ENCODE data around the gene BORA.

BORA gene

GRCh38 chr13:72727417-72728289 is at the start of gene BORA, which contains the start of gene MZT1:
Gene BORA, plus strand, starts transcription at chr13:72727923. Its CDS starts 1,018 bp downstream, at chr13:72728941.
Gene MZT1, minus strand, starts transcription at chr13:72727629. Its CDS starts 27 bp downstream, at chr13:72727602.
- peak; percentile 98 for DNase-seq (ENCODE audit: low read depth)

GRCh38 chr13:72678312-72678711 is 49.4 kb upstream of the BORA start:
- DNase-seq (ENCODE audit: low read depth), result no peak

DNA sequence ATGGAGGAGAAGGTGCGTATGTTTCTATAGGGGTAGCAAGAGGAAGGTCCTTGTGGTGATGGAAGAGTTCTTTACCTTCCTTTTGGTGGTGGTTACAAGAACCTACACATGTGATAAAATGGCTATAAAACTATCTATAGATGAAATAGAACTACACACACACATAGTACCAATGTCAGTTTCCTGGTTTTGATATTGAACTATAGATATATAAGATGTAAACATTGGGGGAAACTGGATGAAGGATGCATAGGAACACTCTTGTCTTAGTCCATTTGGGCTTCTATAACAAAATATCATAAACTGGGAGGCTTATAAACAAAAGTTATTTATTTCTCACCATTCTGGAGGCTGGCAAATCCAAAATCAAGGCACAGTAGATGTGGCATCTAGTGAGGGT is 47.4 kb upstream of the BORA start:
- DNase-seq (ENCODE audit: low read depth), result no peak

GRCh38 chr13:72686766-72687165 is 41.0 kb upstream of the BORA start:
- no peak for DNase-seq (ENCODE audit: low read depth)

DNA sequence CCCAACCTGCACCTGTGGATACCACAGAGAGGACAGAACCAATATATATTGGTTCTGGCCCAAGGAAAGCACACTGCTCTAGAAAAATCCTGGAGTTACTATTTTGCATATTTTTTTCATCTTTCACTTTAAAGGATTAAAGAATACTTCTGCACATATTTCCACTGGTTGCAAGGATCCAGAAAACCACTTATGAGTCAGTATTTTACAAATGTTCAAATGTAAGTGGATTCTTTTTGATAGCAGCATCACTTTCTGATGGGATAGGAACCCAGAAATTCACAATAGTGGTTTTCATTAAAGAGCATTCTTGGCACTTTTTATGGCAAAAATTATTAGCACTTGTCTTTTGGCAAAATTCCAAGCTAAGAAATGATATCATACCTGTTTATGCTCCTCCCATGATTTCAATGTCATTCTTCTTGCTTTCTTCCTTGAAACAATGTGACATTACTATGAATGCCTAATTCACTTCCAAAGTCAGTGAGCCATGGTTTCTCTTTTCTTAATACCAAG is 38.5 kb upstream of the BORA start:
- DNase-seq (ENCODE audit: low read depth), result no peak

DNA sequence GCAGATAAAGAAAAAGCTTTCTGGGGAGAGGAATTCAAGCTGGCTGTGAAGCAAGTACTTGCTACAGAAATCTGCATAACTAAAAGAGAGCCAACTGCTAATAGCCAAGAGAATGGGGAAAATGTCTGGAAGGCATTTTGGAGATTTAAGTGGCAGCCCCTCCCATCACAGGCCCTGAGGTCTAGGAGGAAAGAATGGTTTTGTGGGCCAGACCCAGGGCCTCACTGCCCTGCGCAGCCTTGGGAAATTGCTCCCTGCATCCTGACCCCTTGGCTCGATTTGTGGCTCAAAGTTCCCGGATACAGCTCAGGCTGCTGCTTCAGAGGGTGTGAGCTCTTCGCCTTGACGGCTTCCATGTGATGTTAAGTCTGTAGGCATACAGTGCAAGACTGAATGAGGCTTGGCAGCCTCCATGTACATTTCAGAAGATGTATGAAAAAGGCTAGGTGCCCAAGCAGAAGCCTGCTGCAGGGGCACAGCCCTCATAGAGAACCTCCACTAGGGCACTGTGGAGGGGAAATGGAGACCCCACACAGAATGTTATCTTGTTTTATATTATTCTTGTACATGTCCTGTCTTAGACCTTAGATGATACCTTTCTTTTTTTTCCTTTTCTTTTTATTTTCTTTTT is 34.7 kb upstream of the BORA start:
- no peak for DNase-seq (ENCODE audit: low read depth)

DNA sequence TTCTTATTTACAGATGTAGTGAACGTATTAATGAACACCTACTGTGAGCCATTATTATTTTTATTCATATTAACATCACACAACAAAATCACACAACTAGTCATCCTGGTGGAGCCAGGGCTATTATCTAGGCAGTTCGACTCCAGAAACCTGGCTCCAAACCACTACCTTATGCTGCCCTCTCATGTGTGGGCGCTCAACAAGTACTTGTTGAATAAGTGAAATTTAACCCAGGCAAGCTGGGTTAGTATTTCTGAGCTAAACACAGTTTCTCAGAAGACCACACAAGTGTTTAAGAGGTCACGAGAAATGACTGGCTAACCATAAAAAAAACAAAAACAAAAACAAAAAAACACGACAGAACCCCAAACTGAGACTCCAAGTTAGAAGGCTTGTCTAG is 33.9 kb upstream of the BORA start:
- no peak for DNase-seq (ENCODE audit: low read depth)

DNA sequence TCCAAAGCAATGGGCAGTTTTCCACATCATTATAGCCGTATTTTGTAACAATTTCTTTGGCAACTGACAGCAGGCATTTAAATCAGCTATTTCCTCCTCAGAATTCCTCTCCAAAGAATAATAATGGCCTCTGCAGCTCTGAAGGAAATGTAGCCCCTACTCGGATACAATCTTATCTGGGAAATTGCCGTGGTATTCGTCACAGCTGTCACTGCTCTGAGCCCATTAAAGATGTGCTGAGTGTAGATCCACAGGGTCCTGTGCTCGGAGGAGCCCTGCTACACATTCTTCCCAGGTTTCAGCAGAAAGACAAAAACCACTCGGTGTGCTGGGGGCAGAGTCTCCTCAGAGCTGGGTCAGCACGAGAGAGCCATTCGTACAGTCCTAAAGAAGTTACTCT is 33.4 kb upstream of the BORA start:
- no peak for DNase-seq (ENCODE audit: low read depth)

DNA sequence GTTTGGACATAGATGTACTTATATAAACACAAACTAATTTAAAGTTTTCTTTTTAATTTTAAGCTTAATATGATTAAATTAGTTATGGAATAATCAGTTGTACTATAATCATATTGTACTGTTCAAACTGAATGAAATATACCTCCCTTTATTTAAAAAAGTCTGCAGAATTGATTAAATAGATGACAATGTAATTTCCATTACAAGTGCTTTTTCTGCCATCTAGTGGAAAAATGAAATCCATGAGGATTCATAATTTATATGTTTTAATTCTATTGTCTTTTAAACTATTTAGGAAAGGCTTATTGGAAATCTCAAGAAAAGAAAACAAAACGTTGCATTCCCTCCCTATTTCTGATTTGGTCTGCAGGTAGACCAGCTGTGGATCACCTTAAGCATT is 31.1 kb upstream of the BORA start:
- DNase-seq (ENCODE audit: low read depth), result peak; percentile 59

- DNase-seq (ENCODE audit: low read depth), result no peak
Observed at GRCh38 chr13:72698164-72698563, 29.6 kb upstream of the BORA start.

DNA sequence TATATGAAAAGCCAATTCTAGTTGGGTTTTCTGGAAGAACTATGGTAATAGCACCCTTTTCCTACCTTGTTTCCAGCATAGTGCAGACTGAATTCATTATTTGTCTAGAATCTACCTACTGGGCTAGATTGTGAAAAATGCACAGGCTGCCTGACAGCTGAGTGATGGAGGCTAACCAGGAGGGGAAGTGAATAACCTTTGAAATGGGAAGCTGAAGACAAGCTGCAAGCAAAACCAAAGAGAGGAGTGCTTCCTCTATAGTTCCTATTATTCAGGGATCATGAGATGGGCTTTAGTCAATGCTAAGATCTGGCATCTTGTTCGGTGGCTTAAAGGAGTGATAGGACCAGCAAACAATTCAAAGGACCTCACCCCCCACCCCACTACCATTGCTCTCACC is 27.2 kb upstream of the BORA start:
- no peak for DNase-seq (ENCODE audit: low read depth)

DNA sequence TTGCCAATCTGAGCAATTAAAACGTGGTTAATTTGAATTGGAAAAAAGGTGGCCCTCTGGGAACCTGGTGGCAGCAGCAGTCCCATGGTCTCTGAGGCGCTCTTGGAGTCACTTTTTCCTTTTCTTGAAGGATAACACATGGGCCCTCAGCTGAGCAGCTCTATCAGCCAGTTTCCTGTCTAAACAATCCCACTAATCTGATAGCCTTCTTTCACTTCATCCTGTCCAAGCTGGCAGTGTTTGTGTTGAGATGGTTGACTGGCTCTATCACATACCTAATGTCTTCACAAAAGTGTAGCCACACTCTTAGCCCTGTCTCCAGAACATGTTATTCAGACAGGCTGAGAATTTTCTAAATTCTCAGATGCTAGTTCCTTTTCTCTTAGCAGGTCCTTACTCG is 10.9 kb upstream of the BORA start:
- no peak for DNase-seq (ENCODE audit: low read depth)

DNA sequence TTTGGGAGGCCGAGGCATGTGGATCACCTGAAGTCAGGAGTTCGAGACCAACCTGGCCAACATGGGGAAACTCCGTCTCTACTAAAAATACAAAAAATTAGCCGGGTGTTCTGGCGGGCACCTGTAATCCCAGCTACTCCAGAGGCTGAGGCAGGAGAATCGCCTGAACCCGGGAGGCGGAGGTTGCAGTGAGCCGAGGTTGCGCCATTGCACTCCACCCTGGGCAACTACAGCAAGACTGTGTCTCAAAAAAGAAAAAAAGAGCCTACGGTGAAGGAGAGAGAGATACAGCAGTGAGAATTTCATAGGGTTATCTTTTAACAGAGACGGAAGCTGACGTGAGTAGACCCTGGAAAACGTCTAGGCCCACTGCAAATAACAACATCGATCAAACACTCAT is 1.5 kb upstream of the BORA start:
- DNase-seq (ENCODE audit: low read depth), result peak; percentile 1

- DNase-seq (ENCODE audit: low read depth), result peak; percentile 62
Observed at GRCh38 chr13:72726726-72727416, 852 bp upstream of the BORA start.

DNA sequence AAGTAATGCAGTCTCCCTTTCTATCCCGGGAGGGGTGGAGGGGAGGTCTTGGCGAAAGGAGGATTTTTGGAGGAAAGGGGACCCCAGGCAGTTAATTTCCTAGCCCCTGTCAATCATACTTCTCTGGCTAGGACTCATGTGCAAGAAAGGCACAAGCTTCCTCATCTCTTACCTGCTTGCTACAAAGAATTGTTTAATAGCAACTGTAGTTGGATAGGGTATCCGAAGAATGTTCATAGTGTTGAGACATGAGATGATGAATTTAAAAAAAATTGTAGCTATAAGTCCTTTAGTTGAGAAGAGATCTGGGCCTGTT is 525 bp downstream of the BORA start:
- peak; percentile 3 for DNase-seq (ENCODE audit: low read depth)

DNA sequence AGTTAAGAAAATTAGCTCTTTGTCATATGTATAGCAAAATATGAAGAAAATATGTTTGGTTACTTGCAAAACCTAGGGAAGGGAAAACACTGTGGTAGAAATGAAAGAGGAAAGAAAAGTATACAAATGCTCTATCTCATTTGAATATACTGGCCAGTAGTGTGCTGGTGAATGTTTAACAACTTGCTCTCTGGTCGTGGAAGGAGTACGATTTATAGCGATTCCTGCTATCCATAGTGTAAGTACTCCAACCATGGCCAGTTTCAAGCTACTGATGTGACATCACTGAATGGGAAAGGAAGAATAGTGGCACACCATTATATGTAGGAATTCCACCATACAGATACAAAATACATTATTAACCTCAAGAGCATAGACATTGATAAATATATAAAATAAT is 9.3 kb downstream of the BORA start:
- DNase-seq (ENCODE audit: low read depth), result no peak

GRCh38 chr13:72740015-72740414 is 12.3 kb downstream of the BORA start:
- no peak for DNase-seq (ENCODE audit: low read depth)

- DNase-seq (ENCODE audit: low read depth), result no peak
Observed at GRCh38 chr13:72745260-72745659, 17.5 kb downstream of the BORA start.

DNA sequence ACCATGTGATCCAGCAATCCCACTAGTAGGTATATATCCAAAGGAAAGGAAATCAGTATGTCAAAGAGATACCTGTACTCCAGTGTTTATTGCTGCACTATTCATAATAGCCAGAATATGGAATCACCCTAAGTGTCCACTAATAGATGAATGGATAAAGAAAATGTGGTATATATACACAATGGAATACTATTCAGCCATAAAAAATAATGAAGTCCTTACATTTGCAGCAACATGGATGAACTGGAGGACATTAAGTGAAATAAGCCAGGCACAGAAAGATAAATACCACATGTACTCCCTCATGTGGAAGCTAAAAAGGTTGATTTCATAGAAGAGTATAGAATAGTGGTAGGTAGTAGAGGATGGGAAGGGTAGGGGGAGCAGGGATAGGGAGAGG is 23.5 kb downstream of the BORA start:
- DNase-seq (ENCODE audit: low read depth), result no peak

GRCh38 chr13:72754111-72754510 is 26.4 kb downstream of the BORA start:
- no peak for DNase-seq (ENCODE audit: low read depth)

- DNase-seq (ENCODE audit: low read depth), result peak; percentile 38
Observed at GRCh38 chr13:72757792-72758535, 30.2 kb downstream of the BORA start.

DNA sequence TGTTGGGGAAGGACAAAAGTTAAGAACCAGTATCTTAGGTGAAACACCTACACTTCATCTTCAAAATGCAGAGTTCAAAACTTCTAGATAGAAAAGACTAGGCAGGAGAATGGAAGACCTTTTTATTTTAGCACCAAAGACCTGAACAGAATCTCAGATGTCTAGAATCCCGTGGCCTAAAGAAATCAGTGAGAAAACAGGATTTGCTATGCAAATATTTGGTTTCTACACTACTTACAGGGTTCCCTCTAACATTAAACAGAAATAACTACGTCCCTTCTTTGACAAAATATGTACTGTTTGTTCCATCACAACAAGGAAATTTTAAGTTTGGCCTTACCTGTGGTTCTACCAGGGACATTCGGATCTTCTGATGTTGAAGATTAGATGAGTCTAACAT is 32.5 kb downstream of the BORA start:
- DNase-seq (ENCODE audit: low read depth), result no peak

All from ELR (cell line).